DMS153 treated with DMSO at 0.1 percent for 48 hours (cell line): ENCODE data around the gene SCIMP.
"Not testable (repeated sequence)": the region's sequence is repeated elsewhere in the genome, so short reads cannot be mapped to it uniquely, and the experiment has no call there.

ENCODE experiments used
- DNase-seq: peaks from one replicate; lab custom pipeline; 2025; ENCODE audit not compliant: unreplicated experiment; lab: John Stamatoyannopoulos, UW

SCIMP gene

DNA sequence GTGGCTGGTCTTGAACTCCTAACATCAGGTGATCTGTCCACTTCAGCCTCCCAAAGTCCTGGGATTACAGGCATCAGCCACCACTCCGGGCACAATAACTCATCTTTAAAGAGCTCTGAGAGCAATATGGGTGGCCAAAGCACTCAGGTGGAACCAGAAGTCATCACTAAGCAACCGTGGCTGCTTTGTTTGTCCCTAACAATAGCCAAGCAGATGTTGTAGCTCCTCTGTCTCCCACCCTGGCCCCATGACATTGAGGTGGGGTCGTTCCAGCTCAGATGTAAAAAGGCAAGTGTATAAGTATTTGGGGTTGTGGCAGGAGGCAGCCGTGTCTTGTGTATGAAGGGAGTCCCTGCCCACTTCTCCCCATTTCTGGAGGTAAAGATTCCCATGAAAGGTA lies 3.7 kb upstream of the SCIMP start:
- no peak for DNase-seq

DNA sequence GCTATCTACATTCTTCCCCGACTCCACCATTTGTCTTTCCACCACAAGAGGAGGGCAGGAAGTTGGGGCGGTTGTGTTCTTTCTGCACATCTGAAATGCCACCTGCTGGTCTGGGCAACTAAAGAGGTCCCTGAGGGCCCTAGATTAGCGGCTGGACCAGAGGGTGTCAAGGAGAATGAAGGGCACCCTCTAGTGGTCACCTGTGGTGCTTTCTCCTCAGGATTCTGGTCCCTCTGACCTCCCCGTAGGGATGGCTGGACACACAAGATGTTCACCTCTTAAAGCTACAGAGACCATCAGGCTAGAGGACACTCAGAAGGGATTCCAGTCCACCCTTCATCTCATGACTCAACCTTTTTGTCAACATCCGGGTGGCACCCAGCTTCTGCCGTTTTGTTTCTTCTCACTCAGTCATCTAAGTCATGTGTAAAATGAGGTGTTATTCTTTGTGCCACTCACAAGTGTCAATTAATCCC lies 2.9 kb upstream of the SCIMP start:
- no peak for DNase-seq

- no peak for DNase-seq
Measured at GRCh38 chr17:5236938-5237540, 2.4 kb upstream of the SCIMP start.

DNA sequence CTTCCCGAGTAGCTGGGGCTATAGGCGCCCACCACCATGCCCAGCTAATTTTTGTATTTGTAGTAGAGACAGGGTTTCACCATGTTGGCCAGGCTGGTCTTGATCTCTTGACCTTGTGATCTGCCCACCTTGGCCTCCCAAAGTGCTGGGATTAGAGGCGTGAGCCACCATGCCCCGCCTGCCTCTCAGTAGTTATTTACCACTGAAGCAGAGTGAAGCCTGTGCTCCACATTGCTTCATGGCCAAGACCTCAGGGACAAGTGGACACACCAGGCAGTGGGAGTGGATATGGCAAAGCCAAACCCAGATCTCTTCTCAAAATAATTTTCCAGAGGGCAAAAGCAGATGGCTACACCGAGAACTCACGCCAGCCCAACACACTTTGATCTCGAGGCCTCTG lies 1.2 kb downstream of the SCIMP start:
- not testable (repeated sequence) for DNase-seq

GRCh38 chr17:5226940-5227878 lies 7.5 kb downstream of the SCIMP start:
- DNase-seq: no peak

- no peak for DNase-seq
Measured at GRCh38 chr17:5225668-5226457, 8.8 kb downstream of the SCIMP start.

DNA sequence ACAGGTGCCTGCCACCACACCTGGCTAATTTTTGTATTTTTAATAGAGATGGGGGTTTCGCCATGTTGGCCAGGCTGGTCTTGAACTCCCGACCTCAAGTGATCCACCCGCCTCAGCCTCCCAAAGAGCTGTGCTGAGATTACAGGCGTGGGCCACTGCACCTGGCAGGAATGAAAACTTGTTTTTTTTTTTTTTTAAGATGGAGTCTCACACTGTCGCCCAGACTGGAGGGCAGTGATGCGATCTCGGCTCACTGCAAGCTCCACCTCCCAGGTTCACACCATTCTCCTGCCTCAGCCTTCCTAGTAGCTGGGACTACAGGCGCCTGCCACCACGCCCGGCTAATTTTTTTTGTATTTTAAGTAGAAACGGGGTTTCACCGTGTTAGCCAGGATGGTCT lies 12.7 kb downstream of the SCIMP start:
- DNase-seq: not testable (repeated sequence)

- DNase-seq: no peak
Measured at GRCh38 chr17:5220074-5220473, 14.6 kb downstream of the SCIMP start.

DNA sequence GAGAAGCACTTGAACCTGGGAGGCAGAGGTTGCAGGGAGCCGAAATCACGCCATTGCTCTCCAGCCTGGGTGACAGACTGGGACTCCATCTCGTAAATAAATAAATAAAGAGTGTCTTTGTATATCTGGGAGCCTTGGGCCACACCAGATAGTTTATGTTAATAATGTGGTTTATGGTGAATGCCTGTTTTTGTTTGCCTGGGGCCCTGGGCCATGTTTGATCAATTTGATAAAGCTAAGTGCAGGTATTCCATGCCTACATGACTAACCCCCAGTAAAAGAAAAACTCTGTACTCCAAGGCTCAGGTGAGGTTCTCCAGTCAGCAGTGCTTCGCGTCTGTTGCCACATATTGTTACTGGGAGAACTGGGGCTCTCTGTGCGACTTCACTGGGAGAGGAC lies 15.1 kb downstream of the SCIMP start:
- DNase-seq: no peak

DNA sequence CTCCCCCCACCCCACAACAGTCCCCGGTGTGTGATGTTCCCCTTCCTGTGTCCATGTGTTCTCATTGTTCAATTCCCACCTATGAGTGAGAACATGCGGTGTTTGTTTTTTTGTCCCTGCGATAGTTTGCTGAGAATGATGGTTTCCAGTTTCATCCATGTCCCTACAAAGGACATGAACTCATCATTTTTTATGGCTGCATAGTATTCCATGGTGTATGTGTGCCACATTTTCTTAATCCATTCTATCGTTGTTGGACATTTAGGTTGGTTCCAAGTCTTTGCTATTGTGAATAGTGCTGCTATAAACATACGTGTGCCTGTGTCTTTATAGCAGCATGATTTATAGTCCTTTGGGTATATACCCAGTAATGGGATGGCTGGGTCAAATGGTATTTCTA lies 17.1 kb downstream of the SCIMP start:
- DNase-seq: not testable (repeated sequence)

DNA sequence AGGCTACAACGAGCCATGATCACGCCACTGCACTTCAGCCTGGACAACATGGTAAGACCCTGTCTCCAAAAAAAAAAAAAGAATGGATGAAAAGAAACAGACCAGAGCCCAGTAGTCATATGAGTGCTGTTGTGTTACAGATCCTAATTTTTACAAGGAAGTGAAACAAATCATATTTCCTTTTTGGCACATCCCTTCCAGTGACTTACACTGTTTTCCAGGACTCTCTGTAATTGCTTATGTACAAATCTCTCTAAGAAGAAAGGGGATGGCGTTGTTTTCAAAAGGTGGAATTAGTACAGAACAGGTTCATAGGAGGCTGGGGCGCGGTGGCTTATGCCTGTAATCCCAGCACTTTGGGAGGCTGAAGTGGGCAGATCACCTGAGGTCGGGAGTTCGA lies 23.2 kb downstream of the SCIMP start:
- no peak for DNase-seq

- no peak for DNase-seq
Measured at GRCh38 chr17:5210614-5211252, 23.9 kb downstream of the SCIMP start.

DNA sequence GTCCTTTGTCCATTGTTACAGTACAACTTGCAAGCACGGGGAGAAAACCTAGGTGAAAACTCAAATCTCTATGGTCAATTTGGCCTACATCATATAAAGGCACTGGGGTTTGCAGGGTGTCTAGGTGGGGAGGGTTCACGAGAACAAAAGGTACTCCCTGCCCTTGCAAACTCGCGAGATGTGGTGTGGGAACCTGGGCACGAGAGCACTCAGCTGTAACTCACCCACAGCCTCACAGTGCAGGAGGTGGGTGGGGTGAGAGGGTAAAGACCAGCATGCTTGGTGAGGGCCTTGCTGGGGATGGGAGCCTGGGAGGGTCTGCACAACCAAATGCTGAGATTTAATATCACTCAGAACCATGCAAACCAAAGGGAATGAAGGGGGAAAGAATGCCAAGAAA lies 24.6 kb downstream of the SCIMP start:
- DNase-seq: no peak

DNA sequence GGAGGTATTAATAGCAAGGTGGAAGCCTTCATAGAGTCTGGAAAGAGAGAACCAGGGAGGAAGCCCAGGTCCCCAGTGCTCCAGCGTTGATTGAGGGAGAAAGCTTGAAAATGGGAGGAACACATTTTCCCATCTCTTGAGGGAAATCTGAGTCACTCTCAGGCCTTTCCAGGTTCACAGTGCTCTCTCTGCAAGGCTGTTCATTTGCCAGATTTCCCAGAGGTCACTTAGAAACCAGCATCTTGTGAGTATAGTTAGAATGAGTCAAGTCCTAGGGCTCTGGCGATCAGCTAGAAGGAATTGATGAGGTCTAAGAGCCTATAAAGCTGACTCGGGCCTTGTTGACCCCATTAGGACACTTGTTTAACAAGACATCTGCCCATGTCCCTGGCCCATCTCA lies 25.3 kb downstream of the SCIMP start:
- DNase-seq: no peak

- no peak for DNase-seq
Measured at GRCh38 chr17:5203908-5204294, 30.8 kb downstream of the SCIMP start.

GRCh38 chr17:5203178-5203907 lies 31.3 kb downstream of the SCIMP start:
- DNase-seq: no peak

DNA sequence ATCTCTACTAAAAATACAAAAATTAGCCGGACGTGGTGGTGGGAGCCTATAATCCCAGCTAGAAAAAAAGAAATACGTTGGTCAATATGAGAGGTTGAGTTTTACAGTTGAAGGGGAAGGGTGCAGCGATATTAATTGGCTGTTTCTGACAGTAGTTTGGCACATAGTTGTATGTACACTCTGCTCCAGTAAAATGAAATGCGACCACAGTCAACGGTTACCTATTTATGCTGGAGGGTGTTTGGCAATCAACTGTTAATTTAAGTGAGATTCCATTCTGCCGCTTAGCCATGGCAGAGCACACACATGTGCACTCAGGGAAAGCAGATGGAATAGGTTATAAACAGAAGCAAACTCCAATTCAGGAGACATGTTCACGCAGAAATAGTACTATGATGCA lies 33.6 kb downstream of the SCIMP start:
- no peak for DNase-seq

DNA sequence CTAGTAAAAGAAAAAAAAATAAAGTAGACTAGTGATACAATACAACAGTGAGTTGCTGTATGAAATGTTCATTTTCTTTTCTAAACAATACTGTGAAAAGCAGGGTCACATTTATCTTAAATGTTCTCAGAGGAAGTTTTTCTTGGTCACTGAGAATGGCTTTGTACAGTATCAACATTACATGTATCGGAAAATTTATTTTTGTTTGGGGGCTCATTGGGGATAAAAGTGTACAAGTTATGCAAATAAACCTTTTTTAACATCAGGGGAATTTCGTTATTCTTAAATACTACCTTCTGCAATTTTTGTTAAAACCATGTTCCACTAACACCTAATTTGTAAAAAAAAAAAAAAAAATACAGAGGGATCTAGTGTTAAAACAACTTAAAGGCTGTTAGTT lies 34.3 kb downstream of the SCIMP start:
- DNase-seq: no peak

GRCh38 chr17:5198472-5198871 lies 36.2 kb downstream of the SCIMP start:
- no peak for DNase-seq

GRCh38 chr17:5194346-5194745 lies 40.3 kb downstream of the SCIMP start:
- DNase-seq: no peak
